HepG2 (cell line): Measurements from ENCODE around the gene ST6GALNAC2. TPM values are rescaled to one million over a fixed set of nuclear protein-coding genes. Genes with fewer than 3 reads are reported as not detected.

Experiments used
- DPF2 ChIP-seq: sonication (generic); formaldehyde crosslinking; IDR thresholded peaks from 2 replicates; pipeline ENCODE4 v1.4.0; 2020; ENCODE audit warnings: mild to moderate bottlenecking, low read depth, missing genetic modification reagents, borderline replicate concordance
- DR1 ChIP-seq: sonication (generic); formaldehyde crosslinking; IDR thresholded peaks from 2 replicates; pipeline ENCODE4 v1.8.0; 2021; ENCODE audit warnings: mild to moderate bottlenecking, missing genetic modification reagents, inconsistent platforms
- HOXA3 ChIP-seq: sonication (generic); formaldehyde crosslinking; IDR thresholded peaks from 2 replicates; pipeline ENCODE4 v1.5.0; 2020; ENCODE audit warnings: missing genetic modification reagents
- IRF2 ChIP-seq: IDR thresholded peaks from 2 replicates; pipeline ENCODE4 v1.6.1; 2018; ENCODE audit warnings: missing genetic modification reagents, missing compliant biosample characterization
- KAT7 ChIP-seq: IDR thresholded peaks from 2 replicates; pipeline ENCODE4 v1.6.1; 2018; ENCODE audit warnings: borderline replicate concordance, missing compliant biosample characterization
- MED1 ChIP-seq: sonication (generic); formaldehyde crosslinking; IDR thresholded peaks from 2 replicates; pipeline ENCODE4 v1.4.0; 2020; ENCODE audit warnings: missing genetic modification reagents
- MEIS2 ChIP-seq: sonication (generic); formaldehyde crosslinking; IDR thresholded peaks from 2 replicates; pipeline ENCODE4 v1.9.0; 2021; ENCODE audit warnings: mild to moderate bottlenecking, missing genetic modification reagents
- NR2C2 ChIP-seq: sonication (generic); formaldehyde crosslinking; IDR thresholded peaks from 2 replicates; pipeline ENCODE4 v1.4.0; 2020; ENCODE audit warnings: missing genetic modification reagents, mild to moderate bottlenecking, moderate library complexity, borderline replicate concordance
- PRPF4 ChIP-seq: fragments of 200-400 bp; formaldehyde crosslinking; IDR thresholded peaks from 2 replicates; pipeline ENCODE4 v1.6.1; 2016; ENCODE audit warnings: low read length, low read depth; ENCODE audit not compliant: poor library complexity, severe bottlenecking
- SALL2 ChIP-seq: sonication (generic); formaldehyde crosslinking; IDR thresholded peaks from 2 replicates; pipeline ENCODE4 v1.8.1; 2023; ENCODE audit warnings: mild to moderate bottlenecking, missing genetic modification reagents, inconsistent platforms
- ZBTB26 ChIP-seq: IDR thresholded peaks from 2 replicates; pipeline ENCODE4 v1.6.1; 2016; ENCODE audit warnings: missing compliant biosample characterization, missing genetic modification reagents, borderline replicate concordance
- ZFP36L1 ChIP-seq: sonication (generic); formaldehyde crosslinking; IDR thresholded peaks from 2 replicates; pipeline ENCODE4 v1.8.0; 2022; ENCODE audit warnings: mild to moderate bottlenecking, missing genetic modification reagents, moderate library complexity
- ZIK1 ChIP-seq: sonication (generic); formaldehyde crosslinking; IDR thresholded peaks from 2 replicates; pipeline ENCODE4 v1.5.0; 2020; ENCODE audit warnings: mild to moderate bottlenecking, low read depth, missing genetic modification reagents, borderline replicate concordance
- ZNF350 ChIP-seq: sonication (generic); formaldehyde crosslinking; IDR thresholded peaks from 2 replicates; pipeline ENCODE4 v1.4.0; 2020; ENCODE audit warnings: mild to moderate bottlenecking, low read depth, missing genetic modification reagents, borderline replicate concordance
- ZNF354B ChIP-seq: sonication (generic); formaldehyde crosslinking; IDR thresholded peaks from 2 replicates; pipeline ENCODE4 v1.8.0; 2022; ENCODE audit warnings: mild to moderate bottlenecking, missing genetic modification reagents
- ZNF784 ChIP-seq: sonication (generic); formaldehyde crosslinking; IDR thresholded peaks from 2 replicates; pipeline ENCODE4 v1.5.1; 2020; ENCODE audit warnings: missing genetic modification reagents, mild to moderate bottlenecking, borderline replicate concordance
- polyA plus RNA-seq, 8 experiments: library from polyadenylated mRNA; depleted of rRNA in 3 of 8; stranded (reverse) in 7 of 8; unstranded in 1 of 8; fragments of >200 nt; fragmentation: Illumina TruSeq in 4 of 8; extraction: Trizol in 4 of 8; gene quantifications; 2 replicates each; pipeline versions ENCODE4 v1.2.1 to v1.2.3, GENCODE V29; 2011 to 2016; ENCODE audit warnings: low read depth in 4 of 8, missing spikeins in 1 of 8, mixed read lengths in 1 of 8; ENCODE audit not compliant: insufficient read depth in 1 of 8
- total RNA-seq, 5 experiments: library from RNA; depleted of rRNA; stranded (reverse); fragments of >200 nt; fragmentation: Illumina TruSeq; extraction: Trizol; gene quantifications; 2 replicates each; pipeline ENCODE4 v1.2.3, GENCODE V29; 2016; ENCODE audit warnings: low read depth in 1 of 5
- TF ChIP-seq, protein P1 (sequence below): sonication (generic); formaldehyde crosslinking; IDR thresholded peaks from 2 replicates; pipeline ENCODE4 v1.4.0; 2020; ENCODE audit warnings: low read depth, missing genetic modification reagents
- TF ChIP-seq, protein P2 (sequence below): sonication (generic); formaldehyde crosslinking; IDR thresholded peaks from 2 replicates; pipeline ENCODE4 v1.5.0; 2020; ENCODE audit warnings: missing genetic modification reagents, mild to moderate bottlenecking, borderline replicate concordance
- TF ChIP-seq, protein P3 (sequence below): sonication (generic); formaldehyde crosslinking; IDR thresholded peaks from 2 replicates; pipeline ENCODE4 v1.5.0; 2020; ENCODE audit warnings: mild to moderate bottlenecking, missing genetic modification reagents, borderline replicate concordance

Gene ST6GALNAC2
- total and polyA plus RNA-seq, 2 of the 13 experiments (the other 11 are each of a cell fraction or from before 2014, with no cell fraction given), result 0.12 to 0.49 TPM

DNA sequence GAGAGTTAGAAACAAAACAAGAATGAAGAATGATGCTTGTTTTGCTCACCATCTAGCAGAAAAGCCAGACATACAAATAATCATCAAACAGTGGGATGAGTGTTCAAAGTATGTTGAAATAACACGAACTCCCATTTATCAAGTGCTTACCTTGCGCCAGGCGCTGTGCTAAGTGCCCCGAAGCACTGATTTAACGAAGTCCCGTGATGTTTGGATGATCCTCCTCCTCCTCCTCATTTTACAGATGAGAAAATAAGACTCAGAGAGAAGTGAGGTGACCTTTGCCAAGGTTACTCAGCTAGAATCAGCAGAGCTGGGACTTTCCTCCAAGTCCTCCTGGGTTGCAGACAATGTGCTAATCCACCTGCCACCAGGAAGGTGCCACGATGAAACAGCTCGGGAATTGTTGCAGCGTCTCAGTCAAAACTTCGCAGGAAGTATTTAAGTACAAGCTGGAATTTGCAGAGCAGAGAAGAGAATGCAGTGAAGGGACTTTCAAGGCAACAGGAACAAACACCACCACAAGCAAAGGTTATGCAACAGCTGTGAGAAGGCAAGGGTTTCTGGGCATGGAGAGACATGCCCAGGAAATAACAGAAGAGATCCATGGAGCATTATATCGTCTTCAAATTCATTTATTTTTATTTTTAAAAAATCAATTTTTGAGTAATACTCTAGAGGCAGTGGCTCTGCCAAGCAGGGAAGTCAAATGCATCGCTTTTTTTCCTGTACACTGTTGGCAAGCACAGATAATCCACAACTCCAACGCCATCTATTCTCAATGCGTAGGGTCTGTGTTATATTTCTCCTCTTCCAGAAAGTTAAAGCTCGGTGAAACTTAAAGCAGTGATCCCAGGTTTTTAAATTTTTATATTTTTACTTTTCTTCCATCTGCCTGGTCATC is 34.7 kb downstream of the ST6GALNAC2 start (continued):
- TF ChIP-seq ZNF784 (CRISPR knock-in tag), result no peak
- no peak for TF ChIP-seq DR1 (CRISPR knock-in tag)
- TF ChIP-seq, protein P1, sequence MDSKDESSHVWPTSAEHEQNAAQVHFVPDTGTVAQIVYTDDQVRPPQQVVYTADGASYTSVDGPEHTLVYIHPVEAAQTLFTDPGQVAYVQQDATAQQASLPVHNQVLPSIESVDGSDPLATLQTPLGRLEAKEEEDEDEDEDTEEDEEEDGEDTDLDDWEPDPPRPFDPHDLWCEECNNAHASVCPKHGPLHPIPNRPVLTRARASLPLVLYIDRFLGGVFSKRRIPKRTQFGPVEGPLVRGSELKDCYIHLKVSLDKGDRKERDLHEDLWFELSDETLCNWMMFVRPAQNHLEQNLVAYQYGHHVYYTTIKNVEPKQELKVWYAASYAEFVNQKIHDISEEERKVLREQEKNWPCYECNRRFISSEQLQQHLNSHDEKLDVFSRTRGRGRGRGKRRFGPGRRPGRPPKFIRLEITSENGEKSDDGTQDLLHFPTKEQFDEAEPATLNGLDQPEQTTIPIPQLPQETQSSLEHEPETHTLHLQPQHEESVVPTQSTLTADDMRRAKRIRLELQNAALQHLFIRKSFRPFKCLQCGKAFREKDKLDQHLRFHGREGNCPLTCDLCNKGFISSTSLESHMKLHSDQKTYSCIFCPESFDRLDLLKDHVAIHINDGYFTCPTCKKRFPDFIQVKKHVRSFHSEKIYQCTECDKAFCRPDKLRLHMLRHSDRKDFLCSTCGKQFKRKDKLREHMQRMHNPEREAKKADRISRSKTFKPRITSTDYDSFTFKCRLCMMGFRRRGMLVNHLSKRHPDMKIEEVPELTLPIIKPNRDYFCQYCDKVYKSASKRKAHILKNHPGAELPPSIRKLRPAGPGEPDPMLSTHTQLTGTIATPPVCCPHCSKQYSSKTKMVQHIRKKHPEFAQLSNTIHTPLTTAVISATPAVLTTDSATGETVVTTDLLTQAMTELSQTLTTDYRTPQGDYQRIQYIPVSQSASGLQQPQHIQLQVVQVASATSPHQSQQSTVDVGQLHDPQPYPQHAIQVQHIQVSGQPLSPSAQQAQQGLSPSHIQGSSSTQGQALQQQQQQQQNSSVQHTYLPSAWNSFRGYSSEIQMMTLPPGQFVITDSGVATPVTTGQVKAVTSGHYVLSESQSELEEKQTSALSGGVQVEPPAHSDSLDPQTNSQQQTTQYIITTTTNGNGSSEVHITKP (CRISPR knock-in tag), result peak; percentile 66; the same call in 1 of the 2 replicates
- TF ChIP-seq, protein P2, sequence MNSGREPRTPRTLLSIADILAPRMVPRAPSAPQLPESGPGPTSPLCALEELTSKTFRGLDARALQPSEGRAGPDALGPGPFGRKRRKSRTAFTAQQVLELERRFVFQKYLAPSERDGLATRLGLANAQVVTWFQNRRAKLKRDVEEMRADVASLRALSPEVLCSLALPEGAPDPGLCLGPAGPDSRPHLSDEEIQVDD (CRISPR knock-in tag), result no peak
- TF ChIP-seq SALL2 (CRISPR knock-in tag), result no peak
- TF ChIP-seq NR2C2, result peak; percentile 54; the same call in 1 of the 2 replicates
- TF ChIP-seq IRF2 (CRISPR knock-in tag), result peak; percentile 83
- TF ChIP-seq ZNF354B (CRISPR knock-in tag), result 0 out of 2 replicates have a peak, but pooled peaks have one; percentile 23
- peak; percentile 54; the same call in 1 of the 2 replicates for TF ChIP-seq KAT7
- 0 out of 2 replicates have a peak, but pooled peaks have one; percentile 25 for TF ChIP-seq ZIK1 (CRISPR knock-in tag)
- no peak; the same call in 1 of the 2 replicates for TF ChIP-seq ZFP36L1
- 0 out of 2 replicates have a peak, but pooled peaks have one; percentile 21 for TF ChIP-seq ZBTB26 (CRISPR knock-in tag)
- TF ChIP-seq HOXA3 (CRISPR knock-in tag), result peak; percentile 85
- TF ChIP-seq, protein P3, sequence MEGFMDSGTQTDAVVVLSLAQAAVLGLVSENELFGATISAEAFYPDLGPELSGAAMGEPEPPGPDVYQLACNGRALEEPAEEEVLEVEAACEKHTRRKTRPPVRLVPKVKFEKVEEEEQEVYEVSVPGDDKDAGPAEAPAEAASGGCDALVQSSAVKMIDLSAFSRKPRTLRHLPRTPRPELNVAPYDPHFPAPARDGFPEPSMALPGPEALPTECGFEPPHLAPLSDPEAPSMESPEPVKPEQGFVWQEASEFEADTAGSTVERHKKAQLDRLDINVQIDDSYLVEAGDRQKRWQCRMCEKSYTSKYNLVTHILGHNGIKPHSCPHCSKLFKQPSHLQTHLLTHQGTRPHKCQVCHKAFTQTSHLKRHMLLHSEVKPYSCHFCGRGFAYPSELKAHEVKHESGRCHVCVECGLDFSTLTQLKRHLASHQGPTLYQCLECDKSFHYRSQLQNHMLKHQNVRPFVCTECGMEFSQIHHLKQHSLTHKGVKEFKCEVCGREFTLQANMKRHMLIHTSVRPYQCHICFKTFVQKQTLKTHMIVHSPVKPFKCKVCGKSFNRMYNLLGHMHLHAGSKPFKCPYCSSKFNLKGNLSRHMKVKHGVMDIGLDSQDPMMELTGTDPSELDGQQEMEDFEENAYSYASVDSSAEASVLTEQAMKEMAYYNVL (CRISPR knock-in tag), result peak; percentile 78
- TF ChIP-seq ZNF350 (CRISPR knock-in tag), result 0 out of 2 replicates have a peak, but pooled peaks have one; percentile 46
- TF ChIP-seq MEIS2 (CRISPR knock-in tag), result peak; percentile 58; the same call in 1 of the 2 replicates
- TF ChIP-seq DPF2 (CRISPR knock-in tag), result peak; percentile 87; the same call in 1 of the 2 replicates
- TF ChIP-seq PRPF4, result peak; percentile 87
- TF ChIP-seq MED1, result peak; percentile 84
